Trophoblast cell (in vitro differentiated cells and primary cell): ENCODE measurements around the gene GLMP.
A peak's percentile ranks its signal among the peaks of the same experiment; 100 is the strongest.

Experiments used
- DNase-seq, 2 donors: peaks; one replicate each; pipeline ENCODE4 v3.0.0-alpha.2; 2016
- H2AFZ ChIP-seq: 2 replicates; pipeline ENCODE4 v1.6.1; 2013; ENCODE audit warnings: low read length, moderate library complexity, mild to moderate bottlenecking; ENCODE audit not compliant: insufficient read depth, poor library complexity
- H2AK5ac ChIP-seq: 2 replicates; pipeline ENCODE4 v1.6.1; 2013; ENCODE audit warnings: mild to moderate bottlenecking, low read length
- H2BK120ac ChIP-seq: 2 replicates; pipeline ENCODE4 v1.6.1; 2013; ENCODE audit warnings: low read length, mild to moderate bottlenecking, moderate library complexity; ENCODE audit not compliant: insufficient read depth, poor library complexity
- H2BK12ac ChIP-seq: 2 replicates; pipeline ENCODE4 v1.6.1; 2013; ENCODE audit warnings: mild to moderate bottlenecking, low read length, moderate library complexity
- H2BK5ac ChIP-seq: 2 replicates; pipeline ENCODE4 v1.6.1; 2013; ENCODE audit warnings: low read length, low read depth, moderate library complexity, mild to moderate bottlenecking; ENCODE audit not compliant: poor library complexity
- H3K14ac ChIP-seq: 2 replicates; pipeline ENCODE4 v1.6.1; 2013; ENCODE audit warnings: mild to moderate bottlenecking, low read length
- H3K18ac ChIP-seq: 2 replicates; pipeline ENCODE4 v1.6.1; 2013; ENCODE audit warnings: mild to moderate bottlenecking, low read length
- H3K23ac ChIP-seq: 2 replicates; pipeline ENCODE4 v1.6.1; 2013; ENCODE audit warnings: low read length
- H3K27ac ChIP-seq: 2 replicates; pipeline ENCODE4 v1.5.1; 2013; ENCODE audit warnings: low read depth, mild to moderate bottlenecking, inconsistent platforms, low read length, moderate library complexity
- H3K27me3 ChIP-seq: 2 replicates; pipeline ENCODE4 v1.6.1; 2013; ENCODE audit warnings: inconsistent platforms, mild to moderate bottlenecking, low read length, moderate library complexity; ENCODE audit not compliant: insufficient read depth
- H3K36me3 ChIP-seq, 2 experiments: 1 replicate in 1 of 2; 2 replicates in 1 of 2; pipeline ENCODE4 v1.6.1; 2013; ENCODE audit warnings: low read length in 2 of 2, mild to moderate bottlenecking in 2 of 2, moderate library complexity in 1 of 2; ENCODE audit not compliant: insufficient read depth in 2 of 2, control insufficient read depth in 1 of 2
- H3K4ac ChIP-seq: 2 replicates; pipeline ENCODE4 v1.6.1; 2013; ENCODE audit warnings: low read depth, mild to moderate bottlenecking, low read length, moderate library complexity
- H3K4me1 ChIP-seq, 2 experiments: 1 replicate in 1 of 2; 2 replicates in 1 of 2; pipeline ENCODE4 v1.6.1; 2013; ENCODE audit warnings: low read length in 2 of 2, mild to moderate bottlenecking in 2 of 2, moderate library complexity in 1 of 2; ENCODE audit not compliant: insufficient read depth in 2 of 2, control insufficient read depth in 1 of 2
- H3K4me2 ChIP-seq: 2 replicates; pipeline ENCODE4 v1.6.1; 2013; ENCODE audit warnings: inconsistent platforms, mild to moderate bottlenecking, low read length, moderate library complexity
- H3K4me3 ChIP-seq: 2 replicates; pipeline ENCODE4 v1.5.1; 2013; ENCODE audit warnings: mild to moderate bottlenecking, low read depth, low read length, inconsistent platforms
- H3K79me1 ChIP-seq: one replicate; pipeline ENCODE4 v1.6.1; 2013; ENCODE audit warnings: low read length
- H3K79me2 ChIP-seq: 2 replicates; pipeline ENCODE4 v1.6.1; 2013; ENCODE audit warnings: low read length, mild to moderate bottlenecking; ENCODE audit not compliant: control insufficient read depth, insufficient read depth, poor library complexity
- H3K9ac ChIP-seq: 2 replicates; pipeline ENCODE4 v1.6.1; 2013; ENCODE audit warnings: mild to moderate bottlenecking, low read length
- H3K9me3 ChIP-seq: 2 replicates; pipeline ENCODE4 v1.6.1; 2013; ENCODE audit warnings: low read depth, mild to moderate bottlenecking, control low read depth, inconsistent platforms, low read length; ENCODE audit not compliant: insufficient read depth
- H4K12ac ChIP-seq: 2 replicates; pipeline ENCODE4 v1.6.1; 2013; ENCODE audit warnings: low read depth, mild to moderate bottlenecking, low read length, moderate library complexity
- H4K8ac ChIP-seq: 2 replicates; pipeline ENCODE4 v1.6.1; 2013; ENCODE audit warnings: low read depth, mild to moderate bottlenecking, low read length, moderate library complexity
- H4K91ac ChIP-seq: one replicate; pipeline ENCODE4 v1.6.1; 2013; ENCODE audit warnings: low read depth, mild to moderate bottlenecking, low read length, moderate library complexity
- WGBS: extraction: QIAGEN DNeasy Blood & Tissue Kit; methylation state at CpG from one replicate; pipeline ENCODE4 v1.1.7; 2013; ENCODE audit warnings: missing lambda C conversion rate; ENCODE audit not compliant: insufficient read length, insufficient coverage; ENCODE audit errors: extremely low coverage; 5-methylcytosine and 5-hydroxymethylcytosine counted together

The GLMP gene

DNA sequence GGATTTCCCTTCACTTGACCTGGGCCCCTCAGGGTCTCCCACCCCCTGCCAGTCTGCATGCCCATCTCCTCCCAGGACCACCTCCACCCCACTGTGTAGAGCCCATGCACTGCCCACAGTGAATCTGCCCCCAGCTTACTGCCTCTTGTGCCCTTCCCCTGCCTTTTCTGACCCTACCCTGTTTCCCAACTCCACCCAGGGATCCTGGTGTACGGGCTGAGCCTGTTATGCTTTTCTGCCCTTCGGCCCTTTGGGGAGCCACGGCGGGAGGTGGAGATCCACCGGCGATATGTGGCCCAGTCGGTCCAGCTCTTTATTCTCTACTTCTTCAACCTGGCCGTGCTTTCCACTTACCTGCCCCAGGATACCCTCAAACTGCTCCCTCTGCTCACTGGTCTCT is 9.4 kb downstream of the GLMP start:
- no peak overlapping the region for H3K4ac ChIP-seq
- no peak overlapping the region for H2AK5ac ChIP-seq
- DNase-seq: no peak
- no peak overlapping the region for H4K91ac ChIP-seq
- H3K23ac ChIP-seq: no peak overlapping the region
- H3K36me3 ChIP-seq: peaks cover 2 to 7% of the 10 kb centered on the region in 2 experiments
- H2AFZ ChIP-seq: no peak overlapping the region
- H2BK12ac ChIP-seq: no peak overlapping the region
- H3K4me3 ChIP-seq: no peak overlapping the region
- no peak overlapping the region for H3K4me2 ChIP-seq
- H2BK5ac ChIP-seq: no peak overlapping the region
- H3K79me2 ChIP-seq: peaks cover 15% of the 10 kb centered on the region
- H4K12ac ChIP-seq: no peak overlapping the region
- no peak overlapping the region for H3K9ac ChIP-seq
- H3K14ac ChIP-seq: no peak overlapping the region
- H3K4me1 ChIP-seq: peaks cover 20 to 21% of the 10 kb centered on the region in 2 experiments
- H2BK120ac ChIP-seq: no peak overlapping the region
- H4K8ac ChIP-seq: no peak overlapping the region
- no peaks in the 10 kb centered on the region for H3K27me3 ChIP-seq
- H3K79me1 ChIP-seq: peaks cover 5% of the 10 kb centered on the region
- H3K9me3 ChIP-seq: no peaks in the 10 kb centered on the region
- no peak overlapping the region for H3K18ac ChIP-seq
- H3K27ac ChIP-seq: no peak overlapping the region
- WGBS: no CpG with 5 or more reads among the region's 8 CpGs

DNA sequence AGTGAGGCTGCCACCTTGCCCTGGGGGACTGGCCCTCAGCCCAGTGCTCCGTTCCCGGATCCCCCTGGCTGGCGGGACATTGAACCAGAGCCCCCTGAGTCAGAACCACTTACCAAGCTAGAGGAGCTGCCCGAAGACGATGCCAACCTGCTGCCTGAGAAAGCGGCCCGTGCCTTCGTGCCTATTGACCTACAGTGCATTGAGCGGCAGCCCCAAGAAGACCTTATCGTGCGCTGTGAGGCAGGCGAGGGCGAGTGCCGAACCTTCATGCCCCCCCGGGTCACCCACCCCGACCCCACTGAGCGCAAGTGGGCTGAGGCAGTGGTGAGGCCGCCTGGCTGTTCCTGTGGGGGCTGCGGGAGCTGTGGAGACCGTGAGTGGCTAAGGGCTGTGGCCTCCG is 10.0 kb downstream of the GLMP start:
- Histone ChIP-seq H3K23ac (no peak overlapping the region), H3K4me1 (peaks cover 20 to 21% of the 10 kb centered on the region in 2 experiments), H3K4me2 (no peak overlapping the region), H2AFZ (no peak overlapping the region), H3K9me3 (no peaks in the 10 kb centered on the region), H3K14ac (no peak overlapping the region), H2BK120ac (no peak overlapping the region), H4K91ac (no peak overlapping the region), H3K79me2 (peaks cover 16% of the 10 kb centered on the region), H4K12ac (no peak overlapping the region), H2BK12ac (no peak overlapping the region), H2AK5ac (no peak overlapping the region), H3K18ac (no peak overlapping the region), H3K9ac (no peak overlapping the region), H3K27me3 (no peaks in the 10 kb centered on the region), H3K4ac (no peak overlapping the region), H3K36me3 (peaks cover 2 to 7% of the 10 kb centered on the region in 2 experiments), H3K27ac (no peak overlapping the region), H3K79me1 (peaks cover 5% of the 10 kb centered on the region), H4K8ac (no peak overlapping the region), H3K4me3 (no peak overlapping the region), H2BK5ac (no peak overlapping the region)
- no CpG with 5 or more reads among the region's 21 CpGs for WGBS
- no peak for DNase-seq

DNA sequence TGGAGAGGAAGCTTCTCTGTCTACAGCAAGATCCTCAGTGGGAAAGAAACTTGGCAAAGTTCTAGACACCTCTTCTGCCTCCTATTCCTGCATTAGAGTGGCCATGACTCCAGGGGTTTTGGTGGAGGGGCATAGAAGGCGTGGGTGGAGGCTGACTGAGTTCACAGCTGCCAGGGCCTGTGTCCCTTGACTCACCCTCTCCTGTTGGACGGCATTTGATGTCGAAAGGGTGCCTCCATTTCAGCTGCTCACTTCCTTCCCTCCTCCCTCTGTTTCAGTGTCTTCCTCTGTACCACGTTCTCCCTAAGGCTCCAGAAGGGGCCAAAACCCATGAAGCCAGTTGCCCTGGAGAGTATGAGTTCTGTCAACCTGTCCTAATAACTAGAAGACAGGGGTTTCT is 10.7 kb downstream of the GLMP start:
- DNase-seq: no peak
- Histone ChIP-seq H2BK12ac (peak overlapping the region; percentile 30), H3K14ac (no peak overlapping the region), H3K27me3 (no peaks in the 10 kb centered on the region), H2BK5ac (no peak overlapping the region), H3K4me2 (no peak overlapping the region), H3K23ac (no peak overlapping the region), H4K91ac (no peak overlapping the region), H3K79me2 (peaks cover 20% of the 10 kb centered on the region), H3K79me1 (peaks cover 5% of the 10 kb centered on the region), H3K9ac (no peak overlapping the region), H4K12ac (no peak overlapping the region), H3K4me3 (no peak overlapping the region), H2AFZ (no peak overlapping the region), H3K18ac (no peak overlapping the region), H3K27ac (no peak overlapping the region), H2AK5ac (no peak overlapping the region), H3K4me1 (peaks cover 20 to 21% of the 10 kb centered on the region in 2 experiments), H3K36me3 (peaks cover 7 to 10% of the 10 kb centered on the region in 2 experiments), H4K8ac (no peak overlapping the region), H3K9me3 (no peaks in the 10 kb centered on the region), H2BK120ac (no peak overlapping the region), H3K4ac (no peak overlapping the region)
- no CpG with 5 or more reads among the region's 4 CpGs for WGBS

DNA sequence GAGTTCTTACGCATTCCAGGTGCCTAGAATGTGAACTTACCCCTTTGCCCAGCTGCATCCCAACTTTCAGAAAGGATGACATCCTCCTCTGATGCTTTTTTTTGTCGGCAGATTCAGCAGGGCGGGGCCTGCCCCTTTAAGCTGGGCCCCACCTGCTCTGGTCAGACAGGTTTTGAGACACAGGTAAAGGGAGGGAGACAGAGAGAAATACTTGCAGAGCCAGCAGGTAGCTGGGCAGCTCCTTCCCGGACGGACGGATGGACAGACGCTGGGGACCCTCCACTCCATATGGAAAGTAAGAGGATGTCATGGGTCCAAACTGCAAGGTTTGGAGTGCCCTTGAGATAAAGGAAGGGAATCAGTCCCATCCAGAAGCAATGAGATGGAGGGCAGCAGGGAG is 11.4 kb downstream of the GLMP start, which contains the start of gene TMEM79:
TSS of gene TMEM79 (plus strand) at position 214 of the 400 bp plus-strand sequence. CDS start 902 bp downstream, outside the sequence.
- Histone ChIP-seq H3K18ac (peak within 1 kb of the TSS; percentile 93), H4K91ac (peak within 1 kb of the TSS; percentile 84), H3K79me2 (peaks cover 20% of the 10 kb centered on the region), H3K27me3 (no peaks in the 10 kb centered on the region), H2BK120ac (peak within 1 kb of the TSS; percentile 50), H3K4me1 (peaks cover 20 to 21% of the 10 kb centered on the region in 2 experiments), H3K27ac (peak within 1 kb of the TSS; percentile 60), H3K14ac (peak within 1 kb of the TSS; percentile 81), H3K9me3 (no peaks in the 10 kb centered on the region), H3K9ac (no peak within 1 kb of the TSS), H3K4ac (peak within 1 kb of the TSS; percentile 76), H2BK5ac (no peak within 1 kb of the TSS), H2AFZ (peak within 1 kb of the TSS; percentile 66), H3K36me3 (peaks cover 7 to 10% of the 10 kb centered on the region in 2 experiments), H4K8ac (peak within 1 kb of the TSS; percentile 98), H3K4me3 (no peak within 1 kb of the TSS), H4K12ac (peak within 1 kb of the TSS; percentile 90), H3K23ac (no peak within 1 kb of the TSS), H3K79me1 (peaks cover 5% of the 10 kb centered on the region), H3K4me2 (peak within 1 kb of the TSS; percentile 81), H2BK12ac (peak within 1 kb of the TSS; percentile 34), H2AK5ac (peak within 1 kb of the TSS; percentile 36)
- DNase-seq: peak; percentile 6 to 58
- WGBS: no CpG with 5 or more reads among the region's 7 CpGs
